Endothelial cell of umbilical vein (primary cell): ENCODE results near the gene GRXCR2. TPM values are rescaled to one million over a fixed set of nuclear protein-coding genes. Genes with fewer than 3 reads are reported as not detected.
A peak's percentile ranks its signal among the peaks of the same experiment; 100 is the strongest.

Experiments used
- BruUV-seq: library from RNA; stranded (reverse); fragments of 400-500 nt; replicated peaks from 2 replicates; lab custom pipeline; 2021; lab: Mats Ljungman, UMichigan
- CTCF ChIA-PET: fragments of 300-600, 350-600 bp; sonication (Branson Sonifier 250); formaldehyde crosslinking; loops from one replicate; lab custom pipeline; 2021; ENCODE audit warnings: antibody characterized with exemption, inconsistent platforms; lab: Charles Lee
- POLR2A ChIA-PET: fragments of 300-600, 350-600 bp; sonication (Branson Sonifier 250); formaldehyde crosslinking; loops from one replicate; lab custom pipeline; 2021; ENCODE audit warnings: antibody characterized with exemption, inconsistent platforms; lab: Charles Lee
- DNase-seq: peaks from one replicate; pipeline ENCODE4 v3.0.0-alpha.2; 2011; ENCODE audit warnings: low read depth, low spot score
- FAIRE-seq: peaks from 2 replicates; lab custom pipeline; 2011; peaks lifted over from hg19 to GRCh38; lab: Jason Lieb, UNC
- H2AFZ ChIP-seq: 2 replicates; pipeline ENCODE4 v1.6.0; 2012; ENCODE audit warnings: low read depth, low read length, control low read depth, inconsistent platforms
- H3K27ac ChIP-seq: 2 replicates; pipeline ENCODE4 v1.5.1; 2011; ENCODE audit warnings: low read depth, mild to moderate bottlenecking, control low read depth, low read length, moderate library complexity; ENCODE audit not compliant: insufficient read depth
- H3K27me3 ChIP-seq, 2 experiments: 2 replicates each; pipeline versions ENCODE4 v1.6.0 to v1.6.1; 2011; ENCODE audit warnings: low read length in 2 of 2, mixed read lengths in 1 of 2; ENCODE audit not compliant: control insufficient read depth in 2 of 2, insufficient read depth in 2 of 2
- H3K36me3 ChIP-seq, 2 experiments: 2 replicates in 1 of 2; 3 replicates in 1 of 2; pipeline ENCODE4 v1.5.1; 2011; ENCODE audit warnings: low read length in 2 of 2, mild to moderate bottlenecking in 1 of 2, moderate library complexity in 1 of 2; ENCODE audit not compliant: control insufficient read depth in 2 of 2, insufficient read depth in 2 of 2; ENCODE audit errors: extremely low read depth in 1 of 2
- H3K4me1 ChIP-seq: 3 replicates; pipeline ENCODE4 v1.5.1; 2011; ENCODE audit warnings: mild to moderate bottlenecking, low read length; ENCODE audit not compliant: control insufficient read depth, insufficient read depth; ENCODE audit errors: extremely low read depth
- H3K4me2 ChIP-seq: 2 replicates; pipeline ENCODE4 v1.6.1; 2011; ENCODE audit warnings: low read length, control low read depth, mixed read lengths; ENCODE audit not compliant: insufficient read depth
- H3K4me3 ChIP-seq, 3 experiments: fragments of 200-600 bp in 1 of 3; sonication (generic), shearing (Covaris generic) in 1 of 3; replicated peaks in 1 of 3; 2 replicates each; pipeline ENCODE4 v1.5.1; 2011 to 2016; ENCODE audit warnings: control low read depth in 3 of 3, low read length in 3 of 3, mild to moderate bottlenecking in 2 of 3, inconsistent platforms in 1 of 3, low read depth in 1 of 3, moderate library complexity in 1 of 3; ENCODE audit not compliant: insufficient read depth in 1 of 3
- H3K79me2 ChIP-seq: 2 replicates; pipeline ENCODE4 v1.6.0; 2012; ENCODE audit warnings: low read length, inconsistent platforms; ENCODE audit not compliant: control insufficient read depth, insufficient read depth
- H3K9ac ChIP-seq: replicated peaks from 2 replicates; pipeline ENCODE3; 2011; ENCODE audit warnings: low read length, control low read depth; ENCODE audit not compliant: insufficient read depth; ENCODE audit errors: extremely low read depth
- H3K9me1 ChIP-seq: replicated peaks from 3 replicates; pipeline ENCODE4 v1.6.0; 2011; ENCODE audit warnings: mild to moderate bottlenecking, low read length; ENCODE audit not compliant: control insufficient read depth, insufficient read depth; ENCODE audit errors: extremely low read depth
- H3K9me3 ChIP-seq: replicated peaks from 2 replicates; pipeline ENCODE4 v1.5.1; 2012; ENCODE audit warnings: low read length, inconsistent platforms; ENCODE audit not compliant: control insufficient read depth, insufficient read depth
- H4K20me1 ChIP-seq: replicated peaks from 2 replicates; pipeline ENCODE3; 2011; ENCODE audit warnings: mild to moderate bottlenecking, low read length; ENCODE audit not compliant: control insufficient read depth, insufficient read depth; ENCODE audit errors: extremely low read depth
- EZH2 ChIP-seq: IDR thresholded peaks from 2 replicates; pipeline ENCODE4 v1.6.1; 2012; ENCODE audit warnings: borderline replicate concordance, low read depth, mild to moderate bottlenecking, moderate library complexity, low read length, inconsistent platforms; ENCODE audit not compliant: severe bottlenecking
- FOS ChIP-seq: IDR thresholded peaks from 2 replicates; pipeline ENCODE4 v1.6.1; 2011; ENCODE audit warnings: mild to moderate bottlenecking, low read length, moderate library complexity, borderline replicate concordance; ENCODE audit not compliant: insufficient read depth
- JUN ChIP-seq: IDR thresholded peaks from 2 replicates; pipeline ENCODE4 v1.6.1; 2011; ENCODE audit warnings: borderline replicate concordance, low read depth; ENCODE audit not compliant: insufficient read length, insufficient read depth
- MYC ChIP-seq: IDR thresholded peaks from one replicate; pipeline ENCODE4 v1.6.1; 2011; ENCODE audit warnings: mild to moderate bottlenecking, low read depth, low read length
- POLR2AphosphoS5 ChIP-seq: IDR thresholded peaks from 2 replicates; pipeline ENCODE4 v1.6.1; 2012; ENCODE audit warnings: low read depth, mild to moderate bottlenecking, control low read depth, low read length, moderate library complexity; ENCODE audit not compliant: insufficient read depth
- dilution Hi-C: fragments of 300-500 bp; cut with MboI; formaldehyde crosslinking; loops from one replicate; pipeline ENCODE4 v1.15.0; 2019; ENCODE audit warnings: low sequenced_read_pairs; ENCODE audit not compliant: extremely low pct_ligation_motif_present
- intact Hi-C: fragments of 100-400 bp; cut with micrococcal nuclease; formaldehyde crosslinking; loops from one replicate; pipeline ENCODE4 v1.10.0; 2022
- polyA plus RNA-seq, 4 experiments: library from polyadenylated mRNA; depleted of rRNA in 3 of 4; stranded (reverse) in 3 of 4; unstranded in 1 of 4; fragments of >200 nt; gene quantifications; 2 replicates each; pipeline versions ENCODE4 v1.2.1 to v1.2.3, GENCODE V29; 2011 to 2012; ENCODE audit warnings: missing spikeins in 1 of 4
- total RNA-seq: library from RNA; stranded (reverse); gene quantifications from 2 replicates; pipeline ENCODE4 v1.2.3, GENCODE V29; 2021

Gene GRXCR2
- total and polyA plus RNA-seq, 2 donors (not counting 3 experiments of a cell fraction or from before 2014, with no cell fraction given): not detected

DNA sequence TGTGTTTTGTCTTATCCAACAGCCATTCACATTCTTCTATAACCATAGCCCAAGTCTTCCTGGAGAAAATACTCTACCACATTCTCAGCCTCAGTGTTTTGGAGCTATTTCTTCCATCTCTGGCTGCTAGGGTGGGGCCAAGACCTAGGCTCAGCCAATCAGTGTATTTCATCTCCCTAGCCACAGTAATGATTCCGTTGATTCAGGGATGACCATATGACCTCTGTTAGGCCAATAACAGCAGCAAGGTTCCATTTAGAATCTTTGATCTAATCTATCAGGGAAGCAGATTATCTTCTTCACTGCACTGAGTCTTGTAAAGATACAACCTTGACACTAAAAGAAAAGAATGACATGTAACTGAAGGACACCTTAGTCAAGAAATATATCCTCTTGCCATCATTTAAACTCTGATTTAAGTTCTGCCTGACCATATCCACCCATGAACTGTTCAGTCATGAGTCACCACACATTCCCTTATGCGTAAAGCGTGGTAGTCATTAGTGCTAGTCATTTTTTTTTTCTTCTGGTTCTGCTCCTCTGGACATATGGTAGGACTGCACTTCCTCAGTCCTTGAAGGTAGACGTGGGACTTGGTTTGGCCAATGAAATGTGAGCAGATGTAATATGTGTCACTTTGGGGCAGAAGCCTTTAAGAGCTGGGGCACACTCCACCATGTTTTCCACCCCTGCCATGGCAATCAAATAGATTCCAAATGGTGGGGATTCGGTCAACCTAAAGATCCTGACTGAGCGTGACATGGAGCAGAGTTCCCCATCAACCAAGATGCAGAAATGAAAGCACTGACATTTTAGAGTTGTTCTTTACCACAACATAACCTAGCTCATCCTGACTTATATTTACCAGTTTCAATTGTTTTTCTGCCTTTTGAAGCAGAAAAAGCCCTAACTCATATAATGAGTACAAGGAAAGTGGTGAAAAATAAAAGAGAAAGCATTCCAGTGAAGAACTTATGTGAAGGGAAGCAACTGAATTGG, 25.0 kb downstream of the GRXCR2 start:
- Histone ChIP-seq H3K9me1 (no peaks in the 10 kb centered on the region), H4K20me1 (no peaks in the 10 kb centered on the region), H3K9ac (no peak overlapping the region), H3K27ac (no peak overlapping the region), H3K4me2 (no peak overlapping the region), H3K36me3 (no peaks in the 10 kb centered on the region), H3K79me2 (no peaks in the 10 kb centered on the region), H3K4me3 (no peak overlapping the region), H2AFZ (peak overlapping the region; percentile 48), H3K9me3 (no peaks in the 10 kb centered on the region), H3K4me1 (peaks cover 9% of the 10 kb centered on the region), H3K27me3 (no peaks in the 10 kb centered on the region)
- no peak for DNase-seq
- intact Hi-C loops: no loop called here
- TF ChIP-seq FOS (peak; percentile 43), EZH2 (no peak), JUN (no peak), POLR2AphosphoS5 (no peak), MYC (no peak)
- peak; percentile 8 for FAIRE-seq
- dilution Hi-C loops: no loop called here
- POLR2A ChIA-PET: no interaction called here
- BruUV-seq: no TSS peak
- CTCF ChIA-PET: interaction anchor here (1.0 to 1.7 kb wide), 3 partner anchors 11 to 22 kb away, joined by 3 to 13 read pairs (median 4); partner anchors contain the start of gene PRELID2

DNA sequence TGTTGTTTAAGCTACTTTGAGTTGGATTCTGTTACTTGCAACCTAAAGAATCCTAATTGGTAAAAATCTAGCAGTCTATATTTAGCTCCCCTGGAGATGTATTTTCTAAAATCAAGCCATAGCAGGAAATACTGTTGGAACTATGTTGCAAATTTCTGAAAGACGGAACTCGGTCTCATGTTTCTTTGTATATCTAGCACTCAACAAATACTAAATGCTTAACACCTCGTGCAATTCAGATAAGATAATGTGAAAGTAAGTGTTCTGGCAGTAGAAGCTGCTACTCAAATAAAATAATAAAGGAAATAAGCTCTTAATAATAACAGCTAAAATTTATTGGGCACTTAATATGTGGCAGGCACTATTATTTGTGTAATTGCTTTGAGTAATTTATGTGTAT, 26.7 kb downstream of the GRXCR2 start:
- FAIRE-seq: no peak
- POLR2A ChIA-PET: no interaction called here

More for the DNA sequence above, 26.7 kb downstream of the GRXCR2 start:
- no TSS peak for BruUV-seq
- H3K4me3 ChIP-seq: no peak overlapping the region
- DNase-seq: no peak
- H3K4me2 ChIP-seq: no peak overlapping the region
- peaks cover 9% of the 10 kb centered on the region for H3K4me1 ChIP-seq
- dilution Hi-C loops (no loop called here), intact Hi-C loops (no loop called here)
- H3K27ac ChIP-seq: no peak overlapping the region
- H4K20me1 ChIP-seq: no peaks in the 10 kb centered on the region
- no peaks in the 10 kb centered on the region for H3K79me2 ChIP-seq
- no peak overlapping the region for H3K9ac ChIP-seq
- no peaks in the 10 kb centered on the region for H3K9me3 ChIP-seq
- no peak for TF ChIP-seq POLR2AphosphoS5
- no peak for TF ChIP-seq JUN
- H2AFZ ChIP-seq: no peak overlapping the region
- no peaks in the 10 kb centered on the region for H3K36me3 ChIP-seq
- no peaks in the 10 kb centered on the region for H3K27me3 ChIP-seq
- no peaks in the 10 kb centered on the region for H3K9me1 ChIP-seq
- CTCF ChIA-PET: interaction anchor here (0.9 to 2.1 kb wide), 3 partner anchors 16 to 42 kb away, joined by 3 to 5 read pairs (median 5); no protein-coding TSS in a partner anchor
